ENCODE data around the gene SUCLG1.

GRCh38 chr2:84467389-84467788 is 8.3 kb upstream of the SUCLG1 start:
- no peak for TF ChIP-seq TAF1 (IDR thresholded peaks at IDR 0.05; ENCODE audit: borderline replicate concordance, low read depth, low read length)
- no peak for TF ChIP-seq RAD21 (IDR thresholded peaks at IDR 0.05; ENCODE audit: low read length)
- no peak for TF ChIP-seq SIN3A (IDR thresholded peaks at IDR 0.05; ENCODE audit: borderline replicate concordance, low read depth, low read length)
- TF ChIP-seq CTCF (IDR thresholded peaks at IDR 0.05) = no peak
- no peak for TF ChIP-seq MXI1 (IDR thresholded peaks at IDR 0.05; ENCODE audit: low read depth, low read length)
- TF ChIP-seq USF2 (IDR thresholded peaks at IDR 0.05; ENCODE audit: borderline replicate concordance, low read depth, low read length) = no peak
- TF ChIP-seq GATA2 (CRISPR knock-in tag; IDR thresholded peaks at IDR 0.05) = no peak
- TF ChIP-seq PBX3 (IDR thresholded peaks at IDR 0.05) = no peak
- no peak for TF ChIP-seq NRF1 (IDR thresholded peaks at IDR 0.05; ENCODE audit: low read depth, low read length)
- no peak for TF ChIP-seq GABPA (IDR thresholded peaks at IDR 0.05; ENCODE audit: low read depth)
- no peak for TF ChIP-seq TCF12 (IDR thresholded peaks at IDR 0.05)

All from SK-N-SH (cell line).